Middle frontal gyrus (tissue), 1 donor: Measurements from ENCODE around the gene BAG2.

Source experiments
- DNase-seq: peaks from one replicate; pipeline ENCODE4 v3.0.0-alpha.2; 2015; ENCODE audit warnings: low spot score; ENCODE audit errors: extremely low spot score

The BAG2 gene

DNA sequence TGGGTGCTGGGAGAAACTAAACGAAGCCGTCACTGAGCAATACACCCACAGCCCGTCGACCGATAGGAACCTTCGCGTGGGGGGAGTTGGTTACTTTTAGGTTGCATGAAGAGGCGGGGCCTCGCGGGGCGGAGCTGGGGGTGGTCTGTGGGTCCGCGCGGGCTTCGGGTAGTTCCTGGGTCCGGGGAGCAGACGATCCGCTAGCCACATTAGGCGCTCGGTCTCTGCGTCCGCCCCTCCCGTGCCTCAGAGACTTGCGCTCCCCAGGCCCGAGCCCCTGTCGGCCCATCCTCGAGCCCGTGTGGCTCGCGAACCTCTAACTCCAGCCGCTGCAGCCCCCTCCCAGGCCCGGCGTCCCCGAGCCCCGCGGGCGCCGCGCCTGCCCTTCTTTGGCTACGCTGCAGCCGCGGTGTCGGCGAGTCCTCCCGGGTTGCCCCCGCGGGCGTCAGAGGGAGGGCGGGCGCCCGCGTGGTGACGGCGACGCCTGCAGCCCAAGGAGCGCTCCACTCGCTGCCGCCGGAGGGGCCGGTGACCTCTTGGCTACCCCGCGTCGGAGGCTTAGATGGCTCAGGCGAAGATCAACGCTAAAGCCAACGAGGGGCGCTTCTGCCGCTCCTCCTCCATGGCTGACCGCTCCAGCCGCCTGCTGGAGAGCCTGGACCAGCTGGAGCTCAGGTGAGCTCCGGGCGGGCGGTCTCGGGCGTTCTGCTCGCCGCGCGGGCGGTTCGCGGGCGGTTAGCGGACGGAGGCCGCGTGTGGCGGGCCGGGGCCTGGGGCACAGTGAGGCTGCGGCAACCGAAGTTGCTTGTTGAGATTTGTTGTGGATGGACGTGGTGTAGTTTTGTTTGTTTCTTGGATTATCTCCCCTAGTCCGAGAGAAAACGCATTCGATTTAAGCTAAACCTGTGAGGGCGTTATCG is at the start of gene BAG2:
TSS of gene BAG2 (plus strand) at position 191 of the 920 bp plus-strand sequence. CDS start at position 563, 372 bp downstream.
- peak; percentile 44 for DNase-seq

GRCh38 chr6:57123111-57123510 is 49.0 kb upstream of the BAG2 start:
- no peak for DNase-seq

GRCh38 chr6:57127763-57128162 is 44.4 kb upstream of the BAG2 start:
- no peak for DNase-seq

DNA sequence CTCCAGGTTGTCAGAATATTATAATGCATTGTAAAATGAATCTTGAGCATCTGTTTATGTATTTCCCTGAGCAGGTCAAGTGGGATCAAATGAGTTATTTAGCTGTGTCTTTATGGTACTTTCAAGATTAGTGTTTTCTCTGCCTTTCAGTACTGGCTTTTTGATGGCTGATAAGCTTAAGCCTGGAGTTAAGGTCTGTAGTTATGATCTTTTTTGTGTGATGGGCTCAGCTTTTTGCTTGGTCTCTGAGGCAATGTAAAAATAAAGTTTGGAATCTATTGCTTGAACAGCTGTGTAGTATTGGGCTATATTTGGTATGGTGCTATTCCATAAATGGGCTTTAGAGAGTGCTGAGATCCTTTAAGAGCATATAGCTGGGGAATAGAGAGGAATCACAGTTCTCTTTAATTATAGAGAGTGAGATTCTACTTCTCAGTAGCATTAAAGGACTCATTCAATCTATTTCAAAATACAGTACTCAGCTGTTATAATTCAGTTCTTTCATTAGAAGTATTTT is 41.4 kb upstream of the BAG2 start:
- no peak for DNase-seq

GRCh38 chr6:57134954-57135353 is 37.2 kb upstream of the BAG2 start:
- DNase-seq: no peak

GRCh38 chr6:57135885-57136284 is 36.2 kb upstream of the BAG2 start:
- DNase-seq: no peak

- DNase-seq: no peak
Measured at GRCh38 chr6:57137350-57137749, 34.8 kb upstream of the BAG2 start.

DNA sequence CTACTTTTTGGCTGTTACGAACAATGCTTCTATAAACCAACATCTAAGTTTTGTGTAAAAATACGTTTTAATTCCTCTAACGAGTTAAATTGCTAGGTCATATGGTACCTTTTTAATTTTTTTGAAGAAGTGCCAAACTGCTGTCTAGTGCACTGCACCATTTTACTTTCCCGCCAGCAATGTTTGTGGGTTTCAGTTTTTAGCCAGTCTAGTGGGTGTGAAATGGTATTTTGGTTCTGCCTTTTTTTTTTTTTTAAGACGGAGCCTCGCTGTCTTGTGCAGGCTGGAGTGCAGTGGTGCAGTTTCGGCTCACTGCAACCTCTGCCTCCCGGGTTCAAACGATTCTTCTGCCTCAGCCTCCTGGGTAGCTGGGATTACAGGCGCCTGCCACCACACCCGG is 34.1 kb upstream of the BAG2 start:
- no peak for DNase-seq

GRCh38 chr6:57141451-57142177 is 30.5 kb upstream of the BAG2 start:
- DNase-seq: no peak

DNA sequence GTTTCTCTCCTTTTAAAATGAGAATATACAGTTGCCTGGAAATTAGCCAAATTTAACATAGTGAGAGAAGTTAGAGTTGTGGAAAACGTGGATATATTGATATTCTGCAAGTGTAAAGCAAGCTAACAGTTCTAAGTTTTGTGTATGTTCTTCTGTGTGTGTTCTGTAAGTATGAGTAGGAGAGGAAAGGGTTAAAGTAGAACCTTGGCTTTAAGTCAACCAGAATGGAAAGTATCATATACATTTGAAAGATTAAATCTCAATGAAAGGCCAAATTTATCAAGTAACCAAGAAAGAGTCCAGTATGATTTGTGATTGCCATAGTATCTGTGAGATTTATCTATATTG is 30.0 kb upstream of the BAG2 start:
- no peak for DNase-seq

GRCh38 chr6:57143690-57144089 is 28.4 kb upstream of the BAG2 start:
- no peak for DNase-seq

GRCh38 chr6:57147401-57147800 is 24.7 kb upstream of the BAG2 start:
- no peak for DNase-seq

- DNase-seq: no peak
Measured at GRCh38 chr6:57147955-57148858, 23.9 kb upstream of the BAG2 start.

DNA sequence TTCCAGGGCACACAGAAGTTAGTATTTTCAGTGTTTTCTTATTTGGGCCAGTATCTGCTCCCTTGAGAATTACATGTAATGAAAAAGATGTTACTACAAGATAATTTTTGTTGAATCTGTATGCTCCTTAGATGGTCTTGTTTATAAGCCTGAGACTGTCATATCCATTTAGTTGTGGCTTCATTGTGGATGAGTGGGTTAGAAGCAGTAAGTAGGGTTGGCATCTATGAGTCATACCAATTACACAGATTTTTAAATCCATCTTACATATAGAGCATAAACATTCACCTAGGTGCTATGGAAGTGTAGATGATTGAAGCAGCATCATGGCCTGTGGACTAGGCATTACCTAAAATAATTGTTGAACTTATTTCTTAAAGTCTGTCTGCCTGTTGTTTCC is 13.5 kb upstream of the BAG2 start:
- no peak for DNase-seq

GRCh38 chr6:57159127-57159526 is 13.0 kb upstream of the BAG2 start:
- DNase-seq: no peak

- no peak for DNase-seq
Measured at GRCh38 chr6:57162028-57162427, 10.1 kb upstream of the BAG2 start.

GRCh38 chr6:57162516-57162915 is 9.6 kb upstream of the BAG2 start:
- DNase-seq: no peak

DNA sequence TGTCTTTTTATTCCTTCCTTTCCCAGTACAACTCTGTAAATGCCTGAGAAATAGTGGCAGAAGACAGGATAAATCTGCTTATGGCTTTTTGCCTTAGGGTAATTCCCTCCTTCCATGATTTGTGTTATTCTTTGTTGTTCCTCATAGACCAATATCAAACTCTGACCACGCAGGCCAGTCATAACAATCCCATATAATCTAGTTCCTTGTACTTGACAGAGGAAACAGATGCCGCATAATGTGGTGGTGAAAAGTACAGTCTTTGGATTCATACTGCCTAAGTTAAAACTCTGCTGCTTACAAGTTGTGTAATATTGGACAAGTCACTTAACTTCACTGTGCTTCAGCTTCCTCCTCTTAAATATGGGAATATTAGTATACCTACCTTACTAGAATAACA is 8.2 kb upstream of the BAG2 start:
- DNase-seq: no peak

DNA sequence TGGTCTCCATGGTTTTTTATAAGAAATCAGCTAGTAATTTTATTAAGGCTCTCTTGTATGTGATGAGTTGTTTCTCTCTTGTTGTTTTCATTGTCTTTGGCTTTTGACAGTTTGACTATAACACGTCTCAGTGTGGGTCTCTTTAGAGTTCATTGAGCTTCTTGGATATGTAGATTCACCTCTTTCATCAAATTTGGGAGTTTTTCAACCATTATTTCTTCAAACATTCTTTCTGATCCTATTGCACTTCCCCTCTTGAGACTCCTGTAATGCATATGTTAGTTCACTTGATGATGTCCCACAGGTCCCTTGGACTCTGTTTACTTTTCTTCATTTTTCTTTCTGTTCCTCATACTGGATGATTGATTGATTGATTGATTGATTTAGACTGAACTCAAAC is 7.0 kb upstream of the BAG2 start:
- no peak for DNase-seq

GRCh38 chr6:57173056-57173885 is 1.1 kb downstream of the BAG2 start:
- DNase-seq: no peak
